Activated T-helper 2 cell treated with anti-CD3 and anti-CD28 coated beads, Interferon-gamma antibody, Interleukin-2, Interleukin-4, amounts not matched to agents 10 μg/mL and 5 μg/mL and 100 μg/mL, durations not matched to agents 14 hours and 24 hours and 36 hours (primary cell): ENCODE measurements around the gene MPL. TPM values are rescaled to one million over a fixed set of nuclear protein-coding genes. Genes with fewer than 3 reads are reported as not detected.
"Not testable (repeated sequence)": the region's sequence is repeated elsewhere in the genome, so short reads cannot be mapped to it uniquely, and the experiment has no call there.

Experiments
- DNase-seq: peaks from one replicate; pipeline ENCODE4 v3.0.0; 2021; ENCODE audit warnings: low spot score
- H3K27ac Mint-ChIP-seq: one replicate; pipeline ENCODE4 v1.8.0; 2021; ENCODE audit warnings: mixed read lengths
- H3K27me3 Mint-ChIP-seq: one replicate; pipeline ENCODE4 v1.8.0; 2021; ENCODE audit warnings: low read depth, mixed read lengths
- H3K36me3 Mint-ChIP-seq: one replicate; pipeline ENCODE4 v1.8.0; 2021; ENCODE audit warnings: low read depth, mixed read lengths
- H3K4me1 Mint-ChIP-seq: one replicate; pipeline ENCODE4 v1.8.0; 2021; ENCODE audit warnings: low read depth, mixed read lengths
- H3K4me3 Mint-ChIP-seq: one replicate; pipeline ENCODE4 v1.8.0; 2021; ENCODE audit warnings: low read depth, mild to moderate bottlenecking, moderate library complexity, mixed read lengths
- H3K9me3 Mint-ChIP-seq: one replicate; pipeline ENCODE4 v1.8.0; 2021; ENCODE audit warnings: mixed read lengths
- intact Hi-C: fragments of 100-400 bp; cut with micrococcal nuclease; formaldehyde crosslinking; loops from one replicate; pipeline ENCODE4 v1.15.1; 2023
- total RNA-seq: library from RNA; stranded (reverse); gene quantifications from 2 replicates; pipeline ENCODE4 v1.2.3, GENCODE V29; 2022

The MPL gene
- total RNA-seq, 1 donor from 2014 or later = not detected

DNA sequence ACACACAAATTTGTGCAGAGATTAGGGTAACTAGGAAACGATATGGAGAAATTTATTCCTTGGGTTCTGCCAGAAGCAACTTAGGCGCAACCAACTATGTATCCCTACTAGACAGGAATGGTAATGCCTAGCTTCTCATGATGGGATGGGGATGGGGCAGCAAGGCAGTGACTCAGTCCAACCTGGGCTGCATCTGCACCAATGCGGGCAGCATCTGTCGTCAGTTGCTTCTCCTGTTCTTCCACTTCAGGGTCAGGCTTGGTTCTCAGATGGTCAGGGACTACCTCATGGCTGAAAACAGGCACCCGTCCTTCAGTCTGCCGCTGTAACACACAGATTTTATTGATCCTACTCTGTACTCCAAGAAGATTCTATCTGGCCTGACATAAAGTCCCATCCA, 49.1 kb downstream of the MPL start:
- intact Hi-C loops = no loop called here
- no peak for DNase-seq
- Mint-ChIP-seq H3K9me3 (no peaks in the 10 kb centered on the region), H3K36me3 (peaks cover 60% of the 10 kb centered on the region), H3K4me1 (peaks cover 16% of the 10 kb centered on the region), H3K27me3 (no peaks in the 10 kb centered on the region), H3K27ac (no peak overlapping the region), H3K4me3 (no peak overlapping the region)

DNA sequence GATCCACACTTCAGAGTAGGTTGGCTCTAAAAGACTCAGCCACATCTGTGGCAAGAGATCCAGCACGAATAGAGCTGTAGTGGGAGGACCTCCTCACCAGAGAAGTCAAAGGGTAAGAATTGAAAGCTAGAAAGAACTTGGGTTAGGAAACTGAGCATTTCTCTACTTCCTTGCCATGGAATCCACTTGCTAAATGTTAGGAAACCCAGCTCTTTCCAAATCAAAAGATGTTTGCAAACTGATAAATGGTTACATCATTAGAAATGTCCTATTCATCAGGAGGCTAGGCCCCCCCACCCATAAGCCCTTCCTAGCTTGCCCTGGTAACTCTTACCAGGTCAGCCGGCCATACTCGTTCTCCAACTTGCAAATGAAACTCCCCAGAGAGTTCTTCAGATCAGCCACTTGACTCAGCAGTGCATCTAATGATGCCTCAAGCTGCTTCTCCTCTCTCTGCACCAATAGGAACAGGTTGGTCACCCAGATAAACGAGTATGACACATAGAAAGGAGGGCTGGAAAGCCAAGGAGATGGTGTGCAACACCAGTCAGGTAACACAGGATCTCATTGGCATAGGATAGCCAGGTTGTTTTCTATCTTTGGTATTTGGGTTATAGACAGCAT, 50.5 kb downstream of the MPL start:
- DNase-seq = no peak
- Mint-ChIP-seq H3K36me3 (peaks cover 49% of the 10 kb centered on the region), H3K27ac (peak overlapping the region; percentile 38), H3K27me3 (no peaks in the 10 kb centered on the region), H3K4me1 (peaks cover 20% of the 10 kb centered on the region), H3K4me3 (peak overlapping the region; percentile 100), H3K9me3 (no peaks in the 10 kb centered on the region)
- intact Hi-C loops = no loop called here

DNA sequence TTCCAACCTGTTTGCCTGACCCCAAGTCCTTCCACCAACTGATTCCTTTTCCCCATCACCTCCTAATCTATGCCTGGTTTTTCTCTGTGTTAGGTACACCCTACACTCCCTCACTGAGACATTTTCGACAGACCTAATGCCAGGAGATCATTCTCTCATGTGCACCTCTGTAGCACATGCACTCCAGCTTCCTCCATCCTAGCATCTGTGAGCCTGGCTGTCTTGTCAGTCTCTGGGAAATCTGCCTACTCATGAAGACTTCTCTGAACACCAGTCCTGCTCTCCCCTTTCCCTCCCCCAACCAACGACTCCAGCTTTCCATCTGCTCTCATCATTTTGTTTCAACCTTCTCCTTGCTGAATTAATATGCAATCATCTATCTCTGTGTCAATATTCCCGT, 51.0 kb downstream of the MPL start:
- intact Hi-C loops = loop anchor here (1.0 kb wide), 1 partner anchor 20 kb away; the partner anchor contains the start of gene ELOVL1
- Mint-ChIP-seq H3K27ac (peak overlapping the region; percentile 38), H3K4me3 (peak overlapping the region; percentile 100), H3K36me3 (peaks cover 44% of the 10 kb centered on the region), H3K9me3 (no peaks in the 10 kb centered on the region), H3K4me1 (peaks cover 20% of the 10 kb centered on the region), H3K27me3 (no peaks in the 10 kb centered on the region)
- no peak for DNase-seq

DNA sequence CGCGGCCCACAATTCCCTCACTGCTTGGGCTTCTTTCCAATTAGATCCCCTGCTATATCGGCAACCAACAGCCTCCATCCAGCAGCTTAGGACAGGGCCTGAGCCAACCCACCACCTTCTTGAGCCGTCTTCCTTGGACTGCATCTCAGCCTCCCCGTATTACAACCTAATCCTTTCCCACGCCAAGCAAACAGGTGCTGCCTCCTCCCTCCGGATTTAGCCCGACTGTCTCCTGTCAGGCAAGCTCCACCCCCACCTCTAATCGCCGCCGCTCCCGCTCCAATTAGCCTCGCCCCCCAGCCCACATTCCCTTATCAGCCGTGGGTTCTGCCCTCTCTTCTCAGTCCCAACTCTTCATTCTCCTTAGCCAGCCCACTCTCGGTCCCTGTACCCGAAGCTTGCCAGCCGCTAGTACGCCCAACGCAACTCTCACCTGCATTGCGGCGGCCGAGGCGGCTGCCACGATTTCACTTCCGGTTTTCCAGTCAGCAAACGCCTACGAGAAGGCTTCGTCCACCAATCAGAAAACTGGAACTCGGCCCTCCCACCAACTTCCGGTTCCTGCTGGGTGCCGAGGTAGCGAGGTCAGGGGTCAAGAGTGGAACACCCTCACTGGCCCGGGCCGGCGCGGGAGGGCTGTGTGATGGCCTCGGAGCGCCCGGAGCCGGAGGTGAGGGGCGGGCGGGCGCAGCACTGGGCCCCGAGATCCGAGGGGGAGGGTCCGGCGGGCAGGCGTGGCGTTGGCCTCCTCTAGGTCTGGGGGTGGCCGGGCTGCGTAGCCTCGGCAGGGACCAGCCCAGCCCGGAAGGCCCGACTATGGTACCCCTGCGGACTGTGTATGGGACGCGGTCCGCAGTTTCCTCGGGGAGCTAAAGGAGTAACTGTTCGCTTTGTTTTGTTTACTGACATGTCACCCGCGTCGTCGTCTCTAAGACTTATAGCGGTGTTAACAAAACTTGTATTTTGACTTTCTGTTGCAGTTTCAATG, 52.0 kb downstream of the MPL start, which contains the start of the genes MED8 and SZT2:
TSS of gene MED8 (minus strand) at position 475 of the 988 bp plus-strand sequence. CDS start at position 439, 36 bp downstream.
TSS of gene SZT2 (plus strand) at position 574 of the 988 bp plus-strand sequence. CDS start at position 644, 70 bp downstream.
- Mint-ChIP-seq H3K27me3 (no peaks in the 10 kb centered on the region), H3K36me3 (peaks cover 43% of the 10 kb centered on the region), H3K4me1 (peaks cover 20% of the 10 kb centered on the region), H3K9me3 (no peaks in the 10 kb centered on the region), H3K27ac (peak within 1 kb of the TSS; percentile 88), H3K4me3 (peak within 1 kb of the TSS; percentile 100)
- intact Hi-C loops = loop anchor here (1.0 kb wide), 1 partner anchor 21 kb away; the partner anchor contains the start of gene ELOVL1
- DNase-seq = peak; percentile 91

DNA sequence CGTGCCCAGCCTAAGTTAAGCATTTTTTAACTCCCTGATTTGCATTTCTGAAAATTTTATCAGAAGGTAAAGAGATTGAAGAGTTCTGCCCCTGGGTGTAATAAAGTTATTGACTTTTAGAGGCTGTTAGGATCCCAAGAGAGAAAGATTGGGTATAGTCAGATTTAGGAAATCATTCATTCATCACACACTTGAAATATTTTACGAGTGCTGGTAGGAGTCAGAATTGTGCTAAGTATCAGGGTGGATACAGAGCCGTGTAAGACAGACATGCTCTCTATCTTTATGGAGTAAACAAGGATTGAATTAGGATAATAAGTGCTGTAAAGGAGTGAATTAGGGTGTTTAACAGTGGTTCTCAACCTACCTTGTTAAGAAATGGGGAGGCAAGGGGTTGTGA, 55.1 kb downstream of the MPL start:
- no peak overlapping the region for H3K27ac Mint-ChIP-seq
- no peak overlapping the region for H3K4me3 Mint-ChIP-seq
- intact Hi-C loops = no loop called here
- no peaks in the 10 kb centered on the region for H3K27me3 Mint-ChIP-seq
- DNase-seq = no peak
- H3K9me3 Mint-ChIP-seq = no peaks in the 10 kb centered on the region
- peaks cover 20% of the 10 kb centered on the region for H3K4me1 Mint-ChIP-seq
- H3K36me3 Mint-ChIP-seq = peaks cover 27% of the 10 kb centered on the region

DNA sequence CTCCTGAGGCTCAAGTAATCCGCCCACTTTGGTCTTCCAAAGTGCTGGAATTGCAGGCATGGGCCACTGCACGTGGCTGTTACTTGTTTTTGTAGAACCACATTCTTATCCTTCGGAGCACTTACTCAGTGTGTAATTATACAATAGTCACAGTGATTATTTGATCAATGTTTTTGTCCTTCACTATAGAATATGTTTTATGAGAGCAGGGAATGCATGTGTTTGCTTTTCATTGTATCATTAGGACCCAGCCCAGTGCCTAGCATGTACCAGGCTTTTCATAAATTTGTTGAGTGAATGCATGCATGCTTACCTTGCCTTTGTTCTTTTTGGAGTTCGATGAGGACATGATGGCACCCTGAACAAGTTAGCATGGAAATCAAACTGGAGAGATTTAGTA, 57.9 kb downstream of the MPL start:
- peaks cover 5% of the 10 kb centered on the region for H3K4me1 Mint-ChIP-seq
- no peaks in the 10 kb centered on the region for H3K27me3 Mint-ChIP-seq
- H3K9me3 Mint-ChIP-seq = no peaks in the 10 kb centered on the region
- no peak for DNase-seq
- intact Hi-C loops = no loop called here
- no peak overlapping the region for H3K4me3 Mint-ChIP-seq
- no peak overlapping the region for H3K27ac Mint-ChIP-seq
- peaks cover 17% of the 10 kb centered on the region for H3K36me3 Mint-ChIP-seq

DNA sequence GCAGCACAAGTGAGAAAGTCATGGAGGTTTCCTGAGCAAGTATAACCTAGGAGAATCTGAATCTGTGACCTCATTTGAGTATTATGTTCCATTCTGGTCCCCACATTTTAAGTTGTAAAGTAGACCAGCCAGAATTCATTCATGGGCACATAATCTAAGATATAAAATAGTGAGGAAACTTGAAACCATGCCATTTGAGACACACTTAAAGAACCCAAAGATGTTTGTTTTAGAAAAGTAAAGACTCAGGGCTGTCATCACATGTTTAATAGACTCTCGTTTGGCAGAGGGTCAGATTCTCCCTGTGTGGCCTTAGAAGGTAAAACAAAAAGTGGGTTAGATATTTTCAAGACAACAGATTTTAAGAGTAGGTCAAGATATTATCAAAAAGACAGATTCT, 58.4 kb downstream of the MPL start:
- Mint-ChIP-seq H3K36me3 (peaks cover 17% of the 10 kb centered on the region), H3K27me3 (no peaks in the 10 kb centered on the region), H3K4me3 (no peak overlapping the region), H3K27ac (no peak overlapping the region), H3K4me1 (peaks cover 3% of the 10 kb centered on the region), H3K9me3 (no peaks in the 10 kb centered on the region)
- DNase-seq = no peak
- intact Hi-C loops = no loop called here

DNA sequence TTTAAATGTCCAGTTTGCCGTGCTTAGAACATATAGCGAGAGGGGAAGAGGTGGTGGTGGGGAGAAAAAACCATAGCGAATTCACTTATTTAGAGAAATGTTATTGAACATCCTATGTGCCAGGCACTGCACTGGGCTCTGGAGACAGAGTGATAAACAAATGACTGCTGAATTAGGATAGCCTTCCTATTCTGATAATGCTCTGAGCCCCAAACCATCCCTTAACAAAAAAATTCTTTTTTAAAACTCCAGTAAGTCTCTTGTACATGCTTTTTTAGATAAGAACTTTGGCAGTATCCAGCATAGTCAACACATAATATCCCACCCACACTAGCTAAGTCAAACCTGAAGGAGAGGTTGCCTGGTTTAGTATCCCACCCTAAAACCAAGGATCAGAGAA, 60.6 kb downstream of the MPL start:
- DNase-seq = no peak
- Mint-ChIP-seq H3K4me1 (no peaks in the 10 kb centered on the region), H3K36me3 (peaks cover 19% of the 10 kb centered on the region), H3K27ac (no peak overlapping the region), H3K4me3 (no peak overlapping the region), H3K27me3 (no peaks in the 10 kb centered on the region), H3K9me3 (no peaks in the 10 kb centered on the region)
- intact Hi-C loops = no loop called here

DNA sequence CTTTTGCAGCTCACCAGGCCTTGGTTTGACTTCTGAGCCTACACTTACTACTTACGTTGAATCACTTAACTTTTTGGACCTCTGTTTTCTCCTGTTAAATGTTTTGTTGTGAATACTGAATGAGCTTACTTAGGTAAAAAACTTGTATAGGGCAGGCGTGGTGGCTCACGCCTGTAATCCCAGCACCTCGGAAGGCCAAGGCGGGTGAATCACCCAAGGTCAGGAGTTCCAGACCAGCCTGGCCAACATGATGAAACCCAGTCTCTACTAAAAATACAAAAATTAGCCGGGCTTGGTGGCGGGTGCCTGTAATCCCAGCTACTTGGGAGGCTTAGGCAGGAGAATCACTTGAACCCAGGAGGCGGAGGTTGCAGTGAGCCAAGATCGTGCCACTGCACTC, 62.8 kb downstream of the MPL start:
- H3K4me1 Mint-ChIP-seq, DNase-seq, H3K4me3 Mint-ChIP-seq, H3K9me3 Mint-ChIP-seq, intact Hi-C loops, H3K27me3 Mint-ChIP-seq, H3K27ac Mint-ChIP-seq: not testable (repeated sequence)
- H3K36me3 Mint-ChIP-seq = peaks cover 30% of the 10 kb centered on the region

DNA sequence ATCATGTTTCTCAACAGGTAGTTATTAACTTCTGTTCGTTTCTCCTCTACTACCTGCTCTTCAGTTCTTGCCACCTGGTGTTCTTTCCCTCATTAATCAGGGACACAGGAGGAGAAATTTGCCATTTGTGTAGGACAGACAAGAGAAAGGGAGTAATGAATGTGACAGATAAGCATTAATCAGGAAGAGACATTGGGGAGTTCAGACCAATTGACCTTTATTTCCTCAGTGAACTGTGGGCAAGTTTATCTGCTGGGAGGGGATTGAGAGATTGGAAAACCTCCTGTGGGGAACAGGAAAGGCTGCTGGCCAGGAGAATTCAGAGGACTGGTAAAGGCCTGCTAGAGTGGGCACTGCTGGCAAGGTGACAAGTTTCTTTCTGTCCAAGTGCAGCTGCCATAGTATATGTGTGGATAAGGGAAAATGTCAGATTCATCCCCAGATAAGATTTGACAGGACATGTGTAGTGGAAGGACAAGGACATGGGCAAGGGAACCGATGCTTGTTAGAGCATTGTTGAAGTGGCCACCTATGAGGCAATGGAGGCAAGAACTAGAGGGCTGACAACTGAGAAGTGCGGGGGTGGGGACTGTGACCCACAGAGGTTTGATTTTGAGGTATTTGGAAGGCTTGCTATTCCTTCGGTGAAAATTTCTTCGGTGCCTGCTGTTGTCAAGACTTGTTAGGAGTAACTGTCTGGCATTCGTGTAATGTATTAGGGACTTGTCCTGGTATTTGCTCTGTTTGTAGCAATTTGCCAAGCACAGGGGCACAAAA, 64.7 kb downstream of the MPL start:
- peaks cover 31% of the 10 kb centered on the region for H3K36me3 Mint-ChIP-seq
- intact Hi-C loops = no loop called here
- no peak overlapping the region for H3K4me3 Mint-ChIP-seq
- DNase-seq = no peak
- H3K9me3 Mint-ChIP-seq = no peaks in the 10 kb centered on the region
- H3K27ac Mint-ChIP-seq = no peak overlapping the region
- no peaks in the 10 kb centered on the region for H3K27me3 Mint-ChIP-seq
- H3K4me1 Mint-ChIP-seq = no peaks in the 10 kb centered on the region
